CD4-positive, alpha-beta memory T cell (primary cell): ENCODE results near the gene CD164. TPM values are rescaled to one million over a fixed set of nuclear protein-coding genes. Genes with fewer than 3 reads are reported as not detected.

Experiments used
- CTCF ChIA-PET: fragments of 350-600 bp; sonication (Branson Sonifier 250); formaldehyde crosslinking; loops from one replicate; lab custom pipeline; 2021; ENCODE audit warnings: inconsistent platforms; ENCODE audit not compliant: partially characterized antibody; lab: Charles Lee
- POLR2A ChIA-PET: fragments of 350-600 bp; sonication (Branson Sonifier 250); formaldehyde crosslinking; loops from one replicate; lab custom pipeline; 2021; ENCODE audit not compliant: partially characterized antibody; lab: Charles Lee
- DNase-seq, 5 donors: peaks; one replicate each; pipeline versions ENCODE4 v3.0.0 to v3.0.0-alpha.2; 2020 to 2022; ENCODE audit warnings: mixed read lengths in 1 of 5
- H3K27ac ChIP-seq: one replicate; pipeline ENCODE4 v1.7.0; 2013; ENCODE audit warnings: low read depth, low read length
- H3K27me3 ChIP-seq: 2 replicates; pipeline ENCODE4 v1.7.0; 2013; ENCODE audit warnings: mild to moderate bottlenecking, low read length, moderate library complexity; ENCODE audit not compliant: insufficient read depth
- H3K36me3 ChIP-seq: 2 replicates; pipeline ENCODE4 v1.7.0; 2013; ENCODE audit warnings: mild to moderate bottlenecking, low read length, moderate library complexity; ENCODE audit not compliant: insufficient read depth
- H3K4me1 ChIP-seq: 2 replicates; pipeline ENCODE4 v1.7.0; 2013; ENCODE audit warnings: mild to moderate bottlenecking, low read length, moderate library complexity; ENCODE audit not compliant: insufficient read depth
- H3K4me3 ChIP-seq, 2 donors: one replicate each; pipeline ENCODE4 v1.7.0; 2013; ENCODE audit warnings: low read length in 2 of 2, mild to moderate bottlenecking in 1 of 2
- H3K9me3 ChIP-seq, 2 donors: one replicate each; pipeline ENCODE4 v1.7.0; 2013; ENCODE audit warnings: low read length in 2 of 2, control low read depth in 1 of 2; ENCODE audit not compliant: control insufficient read depth in 1 of 2
- H3K27ac Mint-ChIP-seq, 7 donors: one replicate each; pipeline ENCODE4 v1.8.0; 2020 to 2021; ENCODE audit warnings: mixed read lengths in 7 of 7, mild to moderate bottlenecking in 6 of 7, inconsistent platforms in 3 of 7, moderate library complexity in 3 of 7
- H3K27me3 Mint-ChIP-seq, 2 donors: one replicate each; pipeline ENCODE4 v1.8.0; 2020 to 2021; ENCODE audit warnings: mixed read lengths in 2 of 2
- H3K36me3 Mint-ChIP-seq, 2 donors: one replicate each; pipeline ENCODE4 v1.8.0; 2020 to 2021; ENCODE audit warnings: mixed read lengths in 2 of 2, inconsistent platforms in 1 of 2, mild to moderate bottlenecking in 1 of 2
- H3K4me1 Mint-ChIP-seq, 4 donors: one replicate each; pipeline ENCODE4 v1.8.0; 2020 to 2021; ENCODE audit warnings: mixed read lengths in 4 of 4, mild to moderate bottlenecking in 1 of 4
- H3K4me3 Mint-ChIP-seq, 8 donors: one replicate each; pipeline ENCODE4 v1.8.0; 2020 to 2021; ENCODE audit warnings: mixed read lengths in 8 of 8, mild to moderate bottlenecking in 7 of 8, moderate library complexity in 6 of 8, inconsistent platforms in 3 of 8
- H3K9me3 Mint-ChIP-seq, 8 donors: one replicate each; pipeline ENCODE4 v1.8.0; 2020 to 2021; ENCODE audit warnings: mixed read lengths in 8 of 8, mild to moderate bottlenecking in 5 of 8, inconsistent platforms in 3 of 8, moderate library complexity in 1 of 8
- intact Hi-C: fragments of 100-400 bp; cut with micrococcal nuclease; formaldehyde crosslinking; loops from one replicate; pipeline ENCODE4 v1.15.1; 2023
- polyA plus RNA-seq, 2 donors: library from polyadenylated mRNA; unstranded; fragments of 300-500 nt; fragmentation: Illumina TruSeq; gene quantifications; one replicate each; pipeline ENCODE4 v1.2.3, GENCODE V29; 2021
- total RNA-seq, 2 experiments: library from RNA; stranded (reverse); gene quantifications; one replicate each; pipeline ENCODE4 v1.2.3, GENCODE V29; 2021

Gene CD164
- total and polyA plus RNA-seq, 4 experiments from 2014 or later = 222 to 445 (median 266) TPM

DNA sequence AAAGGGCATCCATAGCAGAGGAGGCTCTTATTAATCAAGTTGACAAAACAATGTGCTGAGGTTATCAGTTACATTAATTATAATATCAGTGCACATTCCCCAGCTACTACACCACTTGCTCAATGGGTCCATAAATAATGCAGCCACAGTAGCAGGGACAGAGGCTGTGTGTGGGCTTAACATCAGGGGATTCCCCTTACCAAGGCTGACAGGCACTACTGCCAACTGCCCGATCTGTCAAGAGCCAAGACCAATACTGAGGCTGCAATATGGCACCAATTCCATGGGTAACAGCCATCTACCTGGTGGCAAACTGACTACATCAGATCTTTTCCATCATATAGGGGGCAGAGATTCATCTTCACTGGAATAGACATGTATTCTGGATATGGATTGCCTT, 22.0 kb downstream of the CD164 start:
- H3K27ac Mint-ChIP-seq = no peak overlapping the region
- no peak overlapping the region for H3K4me3 Mint-ChIP-seq
- no peak overlapping the region for H3K4me3 ChIP-seq
- intact Hi-C loops = no loop called here
- peaks cover 18% of the 10 kb centered on the region for H3K36me3 ChIP-seq
- CTCF ChIA-PET = interaction anchor here (0.9 kb wide), 1 partner anchor 11 kb away, joined by 3 read pairs; no protein-coding TSS in a partner anchor
- H3K9me3 ChIP-seq = no peaks in the 10 kb centered on the region
- no peaks in the 10 kb centered on the region for H3K27me3 ChIP-seq
- no peak for DNase-seq
- H3K27me3 Mint-ChIP-seq = no peaks in the 10 kb centered on the region
- POLR2A ChIA-PET = interaction anchor here (1.0 to 2.4 kb wide), 2 partner anchors 16 to 22 kb away, joined by 3 to 8 read pairs; partner anchors contain the start of gene CD164
- H3K4me1 Mint-ChIP-seq = peaks cover 10 to 39% (median 18%) of the 10 kb centered on the region in 4 donors
- peaks cover 0 to 13% (median 0%) of the 10 kb centered on the region in 8 donors for H3K9me3 Mint-ChIP-seq
- no peaks in the 10 kb centered on the region for H3K4me1 ChIP-seq
- peaks cover 89 to 92% of the 10 kb centered on the region in 2 donors for H3K36me3 Mint-ChIP-seq
- no peak overlapping the region for H3K27ac ChIP-seq

DNA sequence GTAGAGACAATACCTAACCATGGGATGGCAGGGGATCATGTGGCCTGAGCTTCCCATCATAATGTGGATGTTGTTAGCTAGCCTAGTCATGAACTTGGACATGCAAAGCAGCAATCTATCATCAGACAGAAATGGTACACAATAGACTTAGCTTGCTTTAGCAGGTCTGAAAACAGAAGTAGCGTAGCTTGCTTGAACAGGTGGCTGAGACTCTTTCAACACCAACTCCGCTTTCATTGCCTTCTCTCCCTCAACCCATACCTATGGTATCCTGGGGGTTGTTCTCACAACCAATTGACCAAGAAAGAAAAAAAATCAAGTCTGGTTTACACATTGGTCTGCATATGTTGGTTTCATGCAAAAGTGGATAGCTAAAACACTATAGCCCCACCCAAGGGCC, 23.0 kb downstream of the CD164 start:
- peaks cover 0 to 13% (median 0%) of the 10 kb centered on the region in 8 donors for H3K9me3 Mint-ChIP-seq
- ChIA-PET CTCF (no interaction called here), POLR2A (interaction anchor here (0.8 kb wide), 1 partner anchor 12 kb away, joined by 4 read pairs; no protein-coding TSS in a partner anchor)
- peaks cover 84 to 89% of the 10 kb centered on the region in 2 donors for H3K36me3 Mint-ChIP-seq
- H3K27ac Mint-ChIP-seq = no peak overlapping the region
- H3K4me1 Mint-ChIP-seq = peaks cover 7 to 32% (median 15%) of the 10 kb centered on the region in 4 donors
- no peak overlapping the region for H3K4me3 ChIP-seq
- no peaks in the 10 kb centered on the region for H3K9me3 ChIP-seq
- no peak for DNase-seq
- no peaks in the 10 kb centered on the region for H3K4me1 ChIP-seq
- peaks cover 13% of the 10 kb centered on the region for H3K36me3 ChIP-seq
- H3K27me3 ChIP-seq = no peaks in the 10 kb centered on the region
- no peaks in the 10 kb centered on the region for H3K27me3 Mint-ChIP-seq
- H3K27ac ChIP-seq = no peak overlapping the region
- H3K4me3 Mint-ChIP-seq = no peak overlapping the region
- intact Hi-C loops = no loop called here

DNA sequence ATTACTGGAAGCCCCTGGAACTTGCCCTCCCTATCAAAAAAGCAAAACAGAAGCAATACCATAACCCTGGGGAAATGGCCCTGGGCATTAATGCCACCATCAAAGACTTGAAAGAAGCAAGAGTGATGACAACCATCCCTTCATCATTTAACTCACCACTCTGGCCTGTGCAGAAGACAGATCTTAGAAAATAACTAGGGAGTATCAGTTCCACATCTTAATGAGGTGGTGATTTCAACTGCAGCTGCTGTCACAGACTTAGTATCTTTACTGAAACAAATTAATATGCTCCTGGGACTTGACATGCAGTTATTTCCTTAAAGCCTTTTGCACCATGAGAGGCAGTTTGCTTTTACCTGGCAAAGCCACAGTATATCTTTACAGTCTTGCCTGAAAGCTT, 24.1 kb downstream of the CD164 start:
- peaks cover 3 to 32% (median 9%) of the 10 kb centered on the region in 4 donors for H3K4me1 Mint-ChIP-seq
- DNase-seq = no peak
- Histone ChIP-seq H3K27ac (no peak overlapping the region), H3K36me3 (peaks cover 13% of the 10 kb centered on the region), H3K27me3 (no peaks in the 10 kb centered on the region), H3K4me3 (no peak overlapping the region), H3K4me1 (no peaks in the 10 kb centered on the region), H3K9me3 (no peaks in the 10 kb centered on the region)
- ChIA-PET CTCF (no interaction called here), POLR2A (no interaction called here)
- no peaks in the 10 kb centered on the region for H3K27me3 Mint-ChIP-seq
- H3K36me3 Mint-ChIP-seq = peaks cover 82 to 87% of the 10 kb centered on the region in 2 donors
- peaks cover 0 to 13% (median 0%) of the 10 kb centered on the region in 8 donors for H3K9me3 Mint-ChIP-seq
- intact Hi-C loops = no loop called here
- no peak overlapping the region for H3K27ac Mint-ChIP-seq
- H3K4me3 Mint-ChIP-seq = no peak overlapping the region

DNA sequence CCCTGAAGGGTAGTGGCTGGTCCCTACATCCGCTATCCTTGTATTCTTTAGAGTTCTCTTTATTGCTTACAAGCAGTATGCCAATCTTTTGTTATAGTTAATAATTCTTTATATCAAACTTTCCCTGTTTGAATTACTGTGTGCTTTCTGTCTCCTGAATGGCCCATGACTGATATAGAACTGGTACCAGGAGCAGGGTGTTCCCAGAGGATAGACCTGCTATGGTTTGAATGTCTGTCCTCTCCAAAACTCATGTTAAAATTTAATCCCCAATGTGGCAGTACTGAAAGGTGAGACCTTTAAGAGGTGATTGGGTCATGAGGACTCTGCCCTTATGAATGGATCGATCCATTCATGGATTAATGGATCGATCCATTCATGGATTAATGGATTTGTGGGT, 26.0 kb downstream of the CD164 start:
- H3K36me3 ChIP-seq = peaks cover 4% of the 10 kb centered on the region
- H3K27ac Mint-ChIP-seq = no peak overlapping the region
- DNase-seq = no peak
- ChIA-PET CTCF (interaction anchor here (1.4 kb wide), 1 partner anchor 16 kb away, joined by 3 read pairs; no protein-coding TSS in a partner anchor), POLR2A (interaction anchor here (1.2 kb wide), 2 partner anchors 9 to 25 kb away, joined by 3 read pairs; partner anchors contain the start of gene CD164)
- H3K9me3 ChIP-seq = no peaks in the 10 kb centered on the region
- H3K4me3 ChIP-seq = no peak overlapping the region
- intact Hi-C loops = no loop called here
- peaks cover 83 to 87% of the 10 kb centered on the region in 2 donors for H3K36me3 Mint-ChIP-seq
- H3K9me3 Mint-ChIP-seq = peaks cover 0 to 13% (median 0%) of the 10 kb centered on the region in 8 donors
- no peak overlapping the region for H3K27ac ChIP-seq
- peaks cover 4 to 31% (median 11%) of the 10 kb centered on the region in 4 donors for H3K4me1 Mint-ChIP-seq
- no peaks in the 10 kb centered on the region for H3K4me1 ChIP-seq
- no peaks in the 10 kb centered on the region for H3K27me3 Mint-ChIP-seq
- H3K27me3 ChIP-seq = no peaks in the 10 kb centered on the region
- no peak overlapping the region for H3K4me3 Mint-ChIP-seq

DNA sequence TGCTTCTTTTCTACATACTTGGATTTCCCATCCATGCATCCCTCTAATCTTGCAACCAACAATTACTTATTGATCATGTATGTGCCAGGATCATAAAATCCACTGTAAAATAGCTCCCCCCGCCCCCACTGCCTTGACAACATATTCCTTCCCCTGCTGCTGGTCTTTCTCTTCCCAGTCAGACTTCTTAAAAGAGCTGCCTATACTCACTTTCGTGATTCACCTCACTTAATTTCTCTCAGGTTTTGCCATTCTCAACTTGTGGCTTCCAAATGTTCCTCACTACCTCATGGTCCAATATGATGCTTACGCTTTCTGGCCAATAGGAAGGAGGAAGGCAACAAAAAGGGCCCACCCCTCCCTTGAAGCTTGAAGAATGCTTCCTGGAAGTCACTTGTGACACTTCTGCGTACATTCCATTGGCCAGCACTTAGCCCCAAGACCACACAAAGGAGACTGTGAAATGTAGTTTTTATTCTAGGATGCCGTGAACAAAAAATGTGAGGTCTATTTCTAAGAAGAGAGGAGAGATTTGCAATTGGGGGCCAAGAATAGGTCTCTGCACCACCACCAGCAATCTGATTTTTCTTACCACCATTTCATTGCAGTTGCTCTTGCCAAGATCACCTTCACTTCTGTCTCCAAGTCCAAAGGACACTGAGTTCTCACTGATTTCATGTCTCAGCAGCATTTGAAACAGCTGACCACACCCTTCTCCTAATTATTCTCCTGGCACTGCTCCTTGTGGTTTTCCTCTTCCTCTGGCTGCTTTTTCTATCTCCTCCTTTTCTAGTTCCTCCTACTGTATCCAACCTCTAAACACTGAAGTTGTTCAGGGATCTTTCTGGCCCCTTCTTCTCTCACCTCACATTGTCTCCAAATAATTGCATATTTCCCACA, 30.8 kb downstream of the CD164 start:
- DNase-seq = no peak
- Mint-ChIP-seq H3K27me3 (no peaks in the 10 kb centered on the region), H3K27ac (peak overlapping the region in 5 of 7 donors; percentile 5 to 55 (median 24)), H3K36me3 (peaks cover 41 to 43% of the 10 kb centered on the region in 2 donors), H3K4me1 (peaks cover 8 to 12% (median 9%) of the 10 kb centered on the region in 4 donors), H3K4me3 (no peak overlapping the region), H3K9me3 (peaks cover 0 to 4% (median 0%) of the 10 kb centered on the region in 8 donors)
- H3K36me3 ChIP-seq = no peaks in the 10 kb centered on the region
- H3K4me3 ChIP-seq = no peak overlapping the region
- no peaks in the 10 kb centered on the region for H3K9me3 ChIP-seq
- CTCF ChIA-PET = interaction anchor here (0.8 to 1.3 kb wide), 2 partner anchors 30 to 32 kb away, joined by 3 read pairs; partner anchors contain the start of gene CD164
- H3K27ac ChIP-seq = no peak overlapping the region
- no peaks in the 10 kb centered on the region for H3K27me3 ChIP-seq
- intact Hi-C loops = no loop called here
- POLR2A ChIA-PET = interaction anchor here (0.9 to 1.4 kb wide), 3 partner anchors 10 to 31 kb away, joined by 3 to 6 read pairs (median 3); partner anchors contain the start of gene CD164
- no peaks in the 10 kb centered on the region for H3K4me1 ChIP-seq

DNA sequence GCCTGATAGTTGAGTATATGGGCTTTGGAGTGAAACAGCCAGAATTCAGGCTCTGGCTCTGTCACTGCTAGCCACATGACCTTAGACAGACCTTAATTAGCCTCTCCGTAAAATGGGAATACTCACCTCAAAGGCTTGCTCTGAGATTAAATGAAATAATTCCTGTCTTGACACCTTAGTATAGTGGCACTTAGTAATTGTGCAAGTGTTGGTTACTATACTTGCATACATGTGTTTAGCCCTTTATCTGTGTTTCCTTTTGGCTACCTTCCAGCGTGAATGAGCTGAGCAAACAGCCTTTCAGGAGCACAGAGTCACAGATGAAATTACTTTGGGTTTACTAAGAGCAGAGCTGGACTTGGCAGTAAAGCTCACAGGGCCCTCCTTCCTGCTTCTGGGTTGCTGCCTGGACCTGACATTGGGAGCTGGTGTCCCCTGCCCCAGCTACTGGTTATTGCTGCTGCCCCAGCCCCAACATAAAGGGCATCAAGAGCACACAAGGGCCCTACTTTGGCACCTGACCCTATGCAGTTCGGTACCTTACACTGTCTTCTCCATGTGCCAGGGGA, 32.8 kb downstream of the CD164 start:
- Histone ChIP-seq H3K9me3 (no peaks in the 10 kb centered on the region), H3K4me1 (no peaks in the 10 kb centered on the region), H3K27ac (no peak overlapping the region), H3K27me3 (no peaks in the 10 kb centered on the region), H3K36me3 (no peaks in the 10 kb centered on the region), H3K4me3 (no peak overlapping the region)
- H3K4me1 Mint-ChIP-seq = peaks cover 8 to 12% (median 9%) of the 10 kb centered on the region in 4 donors
- intact Hi-C loops = no loop called here
- no peaks in the 10 kb centered on the region for H3K27me3 Mint-ChIP-seq
- no peak for DNase-seq
- ChIA-PET POLR2A (interaction anchor here (0.9 kb wide), 1 partner anchor 33 kb away, joined by 3 read pairs; no protein-coding TSS in a partner anchor), CTCF (interaction anchor here (0.6 to 1.2 kb wide), 3 partner anchors 11 to 490 kb away, joined by 3 read pairs; no protein-coding TSS in a partner anchor)
- H3K27ac Mint-ChIP-seq = peak overlapping the region in 2 of 7 donors; percentile 47 to 74
- H3K9me3 Mint-ChIP-seq = no peaks in the 10 kb centered on the region
- H3K4me3 Mint-ChIP-seq = no peak overlapping the region
- peaks cover 25 to 28% of the 10 kb centered on the region in 2 donors for H3K36me3 Mint-ChIP-seq
